ENCODE data around the gene CTTNBP2.

DNA sequence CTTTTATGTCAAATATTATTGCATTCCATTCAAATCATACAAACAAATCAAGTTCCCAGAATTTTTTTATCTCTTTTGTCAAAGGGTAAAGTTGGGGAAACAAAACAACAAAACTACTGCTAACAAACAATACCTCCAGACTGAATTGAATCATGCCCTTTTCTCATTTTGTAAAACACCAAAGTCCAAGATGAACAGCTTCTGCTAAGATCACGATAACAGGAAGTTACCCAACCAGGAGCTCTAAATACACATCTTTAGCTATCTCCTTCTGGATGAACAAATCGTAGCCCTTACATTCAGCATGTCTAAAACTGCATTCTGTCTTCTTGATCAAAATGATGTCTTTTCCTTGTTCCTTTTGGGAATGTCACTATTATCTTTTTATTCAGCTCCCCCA lies 97.4 kb downstream of the CTTNBP2 start:
- TF ChIP-seq, protein P1, sequence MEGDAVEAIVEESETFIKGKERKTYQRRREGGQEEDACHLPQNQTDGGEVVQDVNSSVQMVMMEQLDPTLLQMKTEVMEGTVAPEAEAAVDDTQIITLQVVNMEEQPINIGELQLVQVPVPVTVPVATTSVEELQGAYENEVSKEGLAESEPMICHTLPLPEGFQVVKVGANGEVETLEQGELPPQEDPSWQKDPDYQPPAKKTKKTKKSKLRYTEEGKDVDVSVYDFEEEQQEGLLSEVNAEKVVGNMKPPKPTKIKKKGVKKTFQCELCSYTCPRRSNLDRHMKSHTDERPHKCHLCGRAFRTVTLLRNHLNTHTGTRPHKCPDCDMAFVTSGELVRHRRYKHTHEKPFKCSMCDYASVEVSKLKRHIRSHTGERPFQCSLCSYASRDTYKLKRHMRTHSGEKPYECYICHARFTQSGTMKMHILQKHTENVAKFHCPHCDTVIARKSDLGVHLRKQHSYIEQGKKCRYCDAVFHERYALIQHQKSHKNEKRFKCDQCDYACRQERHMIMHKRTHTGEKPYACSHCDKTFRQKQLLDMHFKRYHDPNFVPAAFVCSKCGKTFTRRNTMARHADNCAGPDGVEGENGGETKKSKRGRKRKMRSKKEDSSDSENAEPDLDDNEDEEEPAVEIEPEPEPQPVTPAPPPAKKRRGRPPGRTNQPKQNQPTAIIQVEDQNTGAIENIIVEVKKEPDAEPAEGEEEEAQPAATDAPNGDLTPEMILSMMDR (IDR thresholded peaks at IDR 0.05 in 8 of 11, conservative IDR thresholded peaks at IDR 0.05 in 3 of 11): no peak
- TF ChIP-seq POLR2A (IDR thresholded peaks at IDR 0.05) (no peak), POLR2AphosphoS5 (IDR thresholded peaks at IDR 0.05) (no peak)

Measured in spleen (tissue), 7 donors.